Measurements from ENCODE around the gene TMEM97. TPM values are rescaled to one million over a fixed set of nuclear protein-coding genes. Genes with fewer than 3 reads are reported as not detected.

The TMEM97 gene
- total and polyA plus RNA-seq, 9 of the 15 experiments (the other 6 are each of a cell fraction or from before 2014, with no cell fraction given), result 34.6 to 121 (median 76.0) TPM

DNA sequence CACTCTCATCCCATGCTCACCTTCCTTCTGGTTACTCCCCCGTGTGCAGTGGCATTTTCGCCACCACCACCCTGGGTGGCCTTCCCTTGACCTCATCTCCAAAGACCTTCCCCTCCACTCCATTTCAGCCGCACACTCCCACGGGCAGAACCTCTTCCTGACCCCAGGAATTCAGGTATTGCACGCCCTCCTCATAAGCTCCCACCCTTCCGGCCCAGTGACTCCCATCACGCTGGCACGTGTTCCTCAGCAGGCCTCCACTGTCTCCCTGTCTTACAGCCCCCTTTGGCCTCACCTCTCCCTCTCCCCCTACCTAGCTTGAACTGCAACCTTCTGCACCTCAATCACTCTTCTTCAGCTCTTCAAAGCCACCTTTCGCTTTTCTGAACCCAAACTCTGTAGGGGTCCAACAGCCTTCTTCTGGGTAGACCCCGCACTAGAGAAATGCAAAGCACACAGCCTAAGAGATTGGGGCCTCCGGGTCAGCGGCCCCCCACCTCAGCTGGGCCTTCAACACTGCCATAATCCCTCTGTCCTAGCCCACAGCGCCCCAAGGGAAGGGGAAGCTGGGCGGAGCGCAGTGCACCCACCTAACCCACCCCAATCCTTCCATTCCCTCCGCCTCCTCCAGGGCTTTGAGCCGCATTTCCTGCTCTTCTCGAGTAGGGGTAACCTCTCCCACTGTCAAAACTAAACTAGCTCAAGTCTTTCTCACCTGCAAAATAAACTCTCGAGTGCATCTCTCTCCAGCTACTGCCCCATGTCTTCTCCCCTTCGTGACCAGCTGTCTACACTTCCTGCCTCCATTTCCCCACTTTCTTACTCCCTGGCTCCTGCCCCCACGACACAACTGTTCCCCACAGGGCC, 1.7 kb upstream of the TMEM97 start (continued):
- TF ChIP-seq PCBP2 (IDR thresholded peaks at IDR 0.05; ENCODE audit: low read depth, low read length, poor library complexity, severe bottlenecking), result no peak
- TF ChIP-seq MYC (IDR thresholded peaks at IDR 0.05; ENCODE audit: low read depth, low read length), result peak; percentile 58; the same call in 1 of the 2 replicates
- TF ChIP-seq MYC (CRISPR knock-in tag; IDR thresholded peaks at IDR 0.05; ENCODE audit: borderline replicate concordance, low read depth), result no peak
- TF ChIP-seq SREBF1 (IDR thresholded peaks at IDR 0.05; ENCODE audit: borderline replicate concordance, low read depth, low read length), result no peak
- TF ChIP-seq, protein P1, sequence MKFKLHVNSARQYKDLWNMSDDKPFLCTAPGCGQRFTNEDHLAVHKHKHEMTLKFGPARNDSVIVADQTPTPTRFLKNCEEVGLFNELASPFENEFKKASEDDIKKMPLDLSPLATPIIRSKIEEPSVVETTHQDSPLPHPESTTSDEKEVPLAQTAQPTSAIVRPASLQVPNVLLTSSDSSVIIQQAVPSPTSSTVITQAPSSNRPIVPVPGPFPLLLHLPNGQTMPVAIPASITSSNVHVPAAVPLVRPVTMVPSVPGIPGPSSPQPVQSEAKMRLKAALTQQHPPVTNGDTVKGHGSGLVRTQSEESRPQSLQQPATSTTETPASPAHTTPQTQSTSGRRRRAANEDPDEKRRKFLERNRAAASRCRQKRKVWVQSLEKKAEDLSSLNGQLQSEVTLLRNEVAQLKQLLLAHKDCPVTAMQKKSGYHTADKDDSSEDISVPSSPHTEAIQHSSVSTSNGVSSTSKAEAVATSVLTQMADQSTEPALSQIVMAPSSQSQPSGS (CRISPR knock-in tag; IDR thresholded peaks at IDR 0.05), result no peak
- no peak for TF ChIP-seq ZNF696 (CRISPR knock-in tag; conservative IDR thresholded peaks at IDR 0.05)
- no peak for TF ChIP-seq DACH1 (IDR thresholded peaks at IDR 0.05; ENCODE audit: partially characterized antibody)
- no peak for TF ChIP-seq SMAD1 (IDR thresholded peaks at IDR 0.05; ENCODE audit: low read depth, low read length, partially characterized antibody)
- TF ChIP-seq KDM4B (IDR thresholded peaks at IDR 0.05; ENCODE audit: borderline replicate concordance in 2 of 2, low read depth in 1 of 2), result no peak
- no peak for TF ChIP-seq SNIP1 (IDR thresholded peaks at IDR 0.05; ENCODE audit: low read depth)
- TF ChIP-seq HCFC1 (IDR thresholded peaks at IDR 0.05; ENCODE audit: low read depth, low read length), result no peak
- TF ChIP-seq MXI1 (IDR thresholded peaks at IDR 0.05; ENCODE audit: low read depth, low read length), result no peak
- TF ChIP-seq RBFOX2 (IDR thresholded peaks at IDR 0.05; ENCODE audit: low read depth, low read length), result no peak
- TF ChIP-seq, protein P2, sequence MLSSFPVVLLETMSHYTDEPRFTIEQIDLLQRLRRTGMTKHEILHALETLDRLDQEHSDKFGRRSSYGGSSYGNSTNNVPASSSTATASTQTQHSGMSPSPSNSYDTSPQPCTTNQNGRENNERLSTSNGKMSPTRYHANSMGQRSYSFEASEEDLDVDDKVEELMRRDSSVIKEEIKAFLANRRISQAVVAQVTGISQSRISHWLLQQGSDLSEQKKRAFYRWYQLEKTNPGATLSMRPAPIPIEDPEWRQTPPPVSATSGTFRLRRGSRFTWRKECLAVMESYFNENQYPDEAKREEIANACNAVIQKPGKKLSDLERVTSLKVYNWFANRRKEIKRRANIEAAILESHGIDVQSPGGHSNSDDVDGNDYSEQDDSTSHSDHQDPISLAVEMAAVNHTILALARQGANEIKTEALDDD (IDR thresholded peaks at IDR 0.05), result no peak
- no peak for TF ChIP-seq CTBP1 (IDR thresholded peaks at IDR 0.05; ENCODE audit: borderline replicate concordance)
- TF ChIP-seq, protein P3, sequence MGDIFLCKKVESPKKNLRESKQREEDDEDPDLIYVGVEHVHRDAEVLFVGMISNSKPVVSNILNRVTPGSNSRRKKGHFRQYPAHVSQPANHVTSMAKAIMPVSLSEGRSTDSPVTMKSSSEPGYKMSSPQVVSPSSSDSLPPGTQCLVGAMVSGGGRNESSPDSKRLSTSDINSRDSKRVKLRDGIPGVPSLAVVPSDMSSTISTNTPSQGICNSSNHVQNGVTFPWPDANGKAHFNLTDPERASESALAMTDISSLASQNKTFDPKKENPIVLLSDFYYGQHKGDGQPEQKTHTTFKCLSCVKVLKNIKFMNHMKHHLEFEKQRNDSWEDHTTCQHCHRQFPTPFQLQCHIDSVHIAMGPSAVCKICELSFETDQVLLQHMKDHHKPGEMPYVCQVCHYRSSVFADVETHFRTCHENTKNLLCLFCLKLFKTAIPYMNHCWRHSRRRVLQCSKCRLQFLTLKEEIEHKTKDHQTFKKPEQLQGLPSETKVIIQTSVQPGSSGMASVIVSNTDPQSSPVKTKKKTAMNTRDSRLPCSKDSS (IDR thresholded peaks at IDR 0.05; ENCODE audit: low read depth, partially characterized antibody), result no peak
- no peak for TF ChIP-seq BMI1 (IDR thresholded peaks at IDR 0.05; ENCODE audit: low read length)
- TF ChIP-seq, protein P4, sequence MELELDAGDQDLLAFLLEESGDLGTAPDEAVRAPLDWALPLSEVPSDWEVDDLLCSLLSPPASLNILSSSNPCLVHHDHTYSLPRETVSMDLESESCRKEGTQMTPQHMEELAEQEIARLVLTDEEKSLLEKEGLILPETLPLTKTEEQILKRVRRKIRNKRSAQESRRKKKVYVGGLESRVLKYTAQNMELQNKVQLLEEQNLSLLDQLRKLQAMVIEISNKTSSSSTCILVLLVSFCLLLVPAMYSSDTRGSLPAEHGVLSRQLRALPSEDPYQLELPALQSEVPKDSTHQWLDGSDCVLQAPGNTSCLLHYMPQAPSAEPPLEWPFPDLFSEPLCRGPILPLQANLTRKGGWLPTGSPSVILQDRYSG (tag; conservative IDR thresholded peaks at IDR 0.05; ENCODE audit: low read depth), result peak; percentile 28; the same call in 1 of the 2 replicates
- TF ChIP-seq PURB (CRISPR knock-in tag; IDR thresholded peaks at IDR 0.05; ENCODE audit: low read depth), result no peak
- no peak for TF ChIP-seq NRF1 (conservative IDR thresholded peaks at IDR 0.05 in 1 of 2, IDR thresholded peaks at IDR 0.05 in 1 of 2)
- no peak for TF ChIP-seq CHD2 (IDR thresholded peaks at IDR 0.05; ENCODE audit: low read depth, low read length)
- no peak for TF ChIP-seq PTBP1 (IDR thresholded peaks at IDR 0.05; ENCODE audit: low read depth, low read length)
- TF ChIP-seq TOE1 (IDR thresholded peaks at IDR 0.05; ENCODE audit: borderline replicate concordance), result 0 out of 2 replicates have a peak, but pooled peaks have one; percentile 3
- no peak for TF ChIP-seq TOE1 (CRISPR knock-in tag; IDR thresholded peaks at IDR 0.05; ENCODE audit: borderline replicate concordance, low read depth)

Measured in K562 (cell line).